AG04450 (cell line): ENCODE measurements around the gene DACT3. TPM values are rescaled to one million over a fixed set of nuclear protein-coding genes. Genes with fewer than 3 reads are reported as not detected.

Source experiments
- CTCF ChIA-PET: fragments of 300-600, 350-600 bp; formaldehyde crosslinking; extraction: SDS; loops from one replicate; lab custom pipeline; 2022; ENCODE audit warnings: antibody characterized with exemption, inconsistent platforms; lab: Charles Lee
- POLR2A ChIA-PET: fragments of 350-600 bp; formaldehyde crosslinking; extraction: SDS; loops from one replicate; lab custom pipeline; 2021; ENCODE audit warnings: antibody characterized with exemption, inconsistent platforms; lab: Yijun Ruan, JAX
- DNase-seq: peaks from one replicate; pipeline ENCODE4 v3.0.0-alpha.2; 2011; ENCODE audit warnings: low read depth, low spot score
- H3K27ac ChIP-seq: one replicate; pipeline ENCODE4 v1.5.1; 2012; ENCODE audit warnings: low read depth, low read length, control low read depth
- H3K27me3 ChIP-seq: one replicate; pipeline ENCODE4 v1.6.0; 2012; ENCODE audit warnings: low read length; ENCODE audit not compliant: control insufficient read depth, insufficient read depth
- H3K4me3 ChIP-seq: 2 replicates; pipeline ENCODE4 v1.5.1; 2011; ENCODE audit warnings: mild to moderate bottlenecking, low read depth, low read length, control low read depth
- H3K9me3 ChIP-seq: 2 replicates; pipeline ENCODE4 v1.5.1; 2012; ENCODE audit warnings: low read length; ENCODE audit not compliant: control insufficient read depth, insufficient read depth
- polyA plus RNA-seq: library from polyadenylated mRNA; depleted of rRNA; stranded (reverse); fragments of >200 nt; gene quantifications from 2 replicates; pipeline ENCODE4 v1.2.3, GENCODE V29; 2011
- TF ChIP-seq, protein P1 (sequence below): IDR thresholded peaks from 2 replicates; pipeline ENCODE4 v1.5.1; 2011; ENCODE audit warnings: low read depth, low read length, control low read depth, inconsistent platforms

The DACT3 gene
- polyA plus RNA-seq, 1 experiment: 6.1 TPM

DNA sequence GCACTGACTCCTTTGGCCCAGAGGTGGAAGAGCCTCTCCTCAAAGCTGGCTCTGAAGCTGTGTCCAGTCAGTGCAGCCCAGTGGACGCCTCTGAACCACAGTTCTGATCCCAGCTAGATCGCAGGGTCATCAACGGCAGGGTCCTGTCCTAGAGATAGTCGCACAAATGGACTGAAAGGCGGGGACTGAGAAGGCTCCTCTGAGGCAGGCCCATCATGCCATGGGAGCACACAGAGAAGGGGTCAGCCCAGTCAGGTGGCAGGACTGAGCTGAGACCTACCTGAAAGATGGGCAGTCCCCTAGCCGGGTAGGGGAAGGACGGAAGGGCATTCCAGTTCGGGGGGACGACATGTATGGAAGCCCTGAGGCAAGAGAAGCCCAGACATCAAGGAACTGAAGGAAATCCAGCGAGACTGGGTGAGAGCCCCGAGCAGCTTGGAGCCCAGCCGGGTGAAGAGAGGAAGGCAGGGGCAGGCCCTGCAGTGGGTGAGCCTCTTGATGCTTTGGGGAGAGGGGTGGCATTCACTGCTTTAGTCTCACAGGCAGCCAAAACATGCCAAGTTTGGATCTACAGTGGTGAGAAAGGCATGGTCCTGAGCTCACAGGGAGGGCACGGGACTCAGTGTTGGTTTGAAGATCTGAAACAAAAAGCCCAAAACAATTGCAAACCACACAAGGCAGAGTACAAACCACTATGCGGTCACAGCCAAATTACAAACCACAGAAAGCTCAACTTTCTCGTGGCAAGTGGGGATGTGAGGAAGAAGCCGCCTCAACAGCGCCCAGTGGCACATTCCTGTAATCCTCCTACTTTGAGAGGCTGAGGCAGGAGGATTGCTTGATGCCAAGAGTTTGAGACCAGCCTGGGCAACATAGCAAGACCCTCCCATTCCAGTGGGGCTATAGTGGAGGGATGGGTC lies 49.9 kb downstream of the DACT3 start:
- ChIA-PET CTCF (interaction anchor here (1.6 to 14.3 kb wide), 2 partner anchors 53 to 81 kb away, joined by 4 to 296 read pairs; partner anchors contain the start of gene DACT3), POLR2A (interaction anchor here (0.6 to 1.3 kb wide), 5 partner anchors 10 to 829 kb away, joined by 4 to 6 read pairs (median 5); partner anchors contain the start of genes CALM3 and DMPK)
- H3K9me3 ChIP-seq: no peaks in the 10 kb centered on the region

DNA sequence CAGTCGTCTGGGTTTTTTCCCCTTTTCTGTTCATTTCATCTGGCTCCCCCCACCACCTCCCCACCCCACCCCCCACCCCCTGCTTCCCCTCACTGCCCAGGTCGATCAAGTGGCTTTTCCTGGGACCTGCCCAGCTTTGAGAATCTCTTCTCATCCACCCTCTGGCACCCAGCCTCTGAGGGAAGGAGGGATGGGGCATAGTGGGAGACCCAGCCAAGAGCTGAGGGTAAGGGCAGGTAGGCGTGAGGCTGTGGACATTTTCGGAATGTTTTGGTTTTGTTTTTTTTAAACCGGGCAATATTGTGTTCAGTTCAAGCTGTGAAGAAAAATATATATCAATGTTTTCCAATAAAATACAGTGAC lies 50.6 kb downstream of the DACT3 start:
- no peaks in the 10 kb centered on the region for H3K27me3 ChIP-seq
- no peak for DNase-seq
- no peaks in the 10 kb centered on the region for H3K9me3 ChIP-seq
- no peak overlapping the region for H3K4me3 ChIP-seq
- CTCF ChIA-PET: interaction anchor here (14.3 kb wide), 1 partner anchor 54 kb away, joined by 296 read pairs; the partner anchor contains the start of gene DACT3
- POLR2A ChIA-PET: interaction anchor here (0.5 to 0.8 kb wide), 3 partner anchors 51 to 828 kb away, joined by 4 to 6 read pairs (median 5); partner anchors contain the start of gene DMPK
- no peak overlapping the region for H3K27ac ChIP-seq
- TF ChIP-seq, protein P1, sequence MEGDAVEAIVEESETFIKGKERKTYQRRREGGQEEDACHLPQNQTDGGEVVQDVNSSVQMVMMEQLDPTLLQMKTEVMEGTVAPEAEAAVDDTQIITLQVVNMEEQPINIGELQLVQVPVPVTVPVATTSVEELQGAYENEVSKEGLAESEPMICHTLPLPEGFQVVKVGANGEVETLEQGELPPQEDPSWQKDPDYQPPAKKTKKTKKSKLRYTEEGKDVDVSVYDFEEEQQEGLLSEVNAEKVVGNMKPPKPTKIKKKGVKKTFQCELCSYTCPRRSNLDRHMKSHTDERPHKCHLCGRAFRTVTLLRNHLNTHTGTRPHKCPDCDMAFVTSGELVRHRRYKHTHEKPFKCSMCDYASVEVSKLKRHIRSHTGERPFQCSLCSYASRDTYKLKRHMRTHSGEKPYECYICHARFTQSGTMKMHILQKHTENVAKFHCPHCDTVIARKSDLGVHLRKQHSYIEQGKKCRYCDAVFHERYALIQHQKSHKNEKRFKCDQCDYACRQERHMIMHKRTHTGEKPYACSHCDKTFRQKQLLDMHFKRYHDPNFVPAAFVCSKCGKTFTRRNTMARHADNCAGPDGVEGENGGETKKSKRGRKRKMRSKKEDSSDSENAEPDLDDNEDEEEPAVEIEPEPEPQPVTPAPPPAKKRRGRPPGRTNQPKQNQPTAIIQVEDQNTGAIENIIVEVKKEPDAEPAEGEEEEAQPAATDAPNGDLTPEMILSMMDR: no peak

More for the DNA sequence above, 49.9 kb downstream of the DACT3 start:
- Histone ChIP-seq H3K4me3 (no peak overlapping the region), H3K27ac (no peak overlapping the region), H3K27me3 (no peaks in the 10 kb centered on the region)
- DNase-seq: no peak
- TF ChIP-seq, protein P1: no peak

DNA sequence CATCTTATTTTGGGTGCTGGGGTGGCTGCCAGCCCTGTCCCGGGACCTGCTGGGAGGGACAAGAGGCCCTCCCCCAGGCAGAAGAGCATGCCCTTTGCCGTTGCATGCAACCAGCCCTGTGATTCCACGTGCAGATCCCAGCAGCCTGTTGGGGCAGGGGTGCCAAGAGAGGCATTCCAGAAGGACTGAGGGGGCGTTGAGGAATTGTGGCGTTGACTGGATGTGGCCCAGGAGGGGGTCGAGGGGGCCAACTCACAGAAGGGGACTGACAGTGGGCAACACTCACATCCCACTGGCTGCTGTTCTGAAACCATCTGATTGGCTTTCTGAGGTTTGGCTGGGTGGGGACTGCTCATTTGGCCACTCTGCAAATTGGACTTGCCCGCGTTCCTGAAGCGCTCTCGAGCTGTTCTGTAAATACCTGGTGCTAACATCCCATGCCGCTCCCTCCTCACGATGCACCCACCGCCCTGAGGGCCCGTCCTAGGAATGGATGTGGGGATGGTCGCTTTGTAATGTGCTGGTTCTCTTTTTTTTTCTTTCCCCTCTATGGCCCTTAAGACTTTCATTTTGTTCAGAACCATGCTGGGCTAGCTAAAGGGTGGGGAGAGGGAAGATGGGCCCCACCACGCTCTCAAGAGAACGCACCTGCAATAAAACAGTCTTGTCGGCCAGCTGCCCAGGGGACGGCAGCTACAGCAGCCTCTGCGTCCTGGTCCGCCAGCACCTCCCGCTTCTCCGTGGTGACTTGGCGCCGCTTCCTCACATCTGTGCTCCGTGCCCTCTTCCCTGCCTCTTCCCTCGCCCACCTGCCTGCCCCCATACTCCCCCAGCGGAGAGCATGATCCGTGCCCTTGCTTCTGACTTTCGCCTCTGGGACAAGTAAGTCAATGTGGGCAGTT lies 51.2 kb downstream of the DACT3 start:
- H3K9me3 ChIP-seq: no peaks in the 10 kb centered on the region
- no peaks in the 10 kb centered on the region for H3K27me3 ChIP-seq
- H3K27ac ChIP-seq: no peak overlapping the region
- TF ChIP-seq, protein P1: no peak
- CTCF ChIA-PET: interaction anchor here (14.3 kb wide), 1 partner anchor 55 kb away, joined by 296 read pairs; the partner anchor contains the start of gene DACT3
- POLR2A ChIA-PET: interaction anchor here (0.5 kb wide), 1 partner anchor 180 kb away, joined by 4 read pairs; no protein-coding TSS in a partner anchor
- H3K4me3 ChIP-seq: no peak overlapping the region
- no peak for DNase-seq

DNA sequence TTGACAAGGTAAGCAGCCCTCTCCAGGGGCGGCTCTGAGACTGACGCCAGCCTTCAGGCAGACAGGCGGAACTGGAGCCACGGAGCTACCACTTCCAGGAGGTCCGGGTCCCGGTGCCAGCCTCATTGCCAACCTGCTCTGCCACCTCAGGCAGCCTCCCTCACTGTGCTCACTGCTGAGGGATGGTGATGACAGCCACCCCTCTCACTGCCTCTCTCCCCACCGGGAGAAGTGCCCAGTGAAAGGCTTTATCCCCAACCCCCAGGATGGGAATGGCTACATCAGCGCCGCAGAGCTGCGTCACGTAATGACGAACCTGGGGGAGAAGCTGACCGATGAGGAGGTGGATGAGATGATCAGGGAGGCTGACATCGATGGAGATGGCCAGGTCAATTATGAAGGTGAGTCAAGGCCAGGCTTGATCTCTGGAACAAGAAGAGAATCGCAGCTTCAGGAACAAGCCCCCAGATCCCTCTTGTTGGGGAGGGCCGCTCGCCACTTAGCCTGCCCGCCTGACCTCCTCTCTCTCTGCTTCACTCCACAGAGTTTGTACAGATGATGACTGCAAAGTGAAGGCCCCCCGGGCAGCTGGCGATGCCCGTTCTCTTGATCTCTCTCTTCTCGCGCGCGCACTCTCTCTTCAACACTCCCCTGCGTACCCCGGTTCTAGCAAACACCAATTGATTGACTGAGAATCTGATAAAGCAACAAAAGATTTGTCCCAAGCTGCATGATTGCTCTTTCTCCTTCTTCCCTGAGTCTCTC lies 52.2 kb downstream of the DACT3 start:
- TF ChIP-seq, protein P1: no peak
- no peak for DNase-seq
- Histone ChIP-seq H3K27ac (no peak overlapping the region), H3K9me3 (no peaks in the 10 kb centered on the region), H3K27me3 (no peaks in the 10 kb centered on the region), H3K4me3 (no peak overlapping the region)
- CTCF ChIA-PET: interaction anchor here (1.3 to 14.3 kb wide), 2 partner anchors 22 to 56 kb away, joined by 3 to 296 read pairs; partner anchors contain the start of gene DACT3
- POLR2A ChIA-PET: no interaction called here
